Heart left ventricle (tissue), 16 donors: ENCODE data around the gene ATP9B. TPM values are rescaled to one million over a fixed set of nuclear protein-coding genes. Genes with fewer than 3 reads are reported as not detected.
"Not testable (repeated sequence)": the region's sequence is repeated elsewhere in the genome, so short reads cannot be mapped to it uniquely, and the experiment has no call there.

ENCODE experiments used
- ATAC-seq, 4 donors: fragments of 200-7000 bp; cut with Tn5 transposase; one replicate each; pipeline ENCODE4 v1.9.1; 2020 to 2022; ENCODE audit warnings: moderate library complexity in 4 of 4, mild to moderate bottlenecking in 3 of 4, moderate number of reproducible peaks in 1 of 4
- DNase-seq, 5 donors: peaks; one replicate each; pipeline ENCODE4 v3.0.0-alpha.2; 2020
- H3K27ac ChIP-seq, 12 donors: fragments of 200-600 bp; sonication (generic) in 4 of 12; one replicate each; pipeline versions ENCODE4 v1.5.0 to v1.8.0; 2016 to 2022; ENCODE audit warnings: mild to moderate bottlenecking in 2 of 12
- H3K27me3 ChIP-seq, 9 donors: fragments of 200-600 bp; sonication (generic) in 2 of 9; one replicate each; pipeline versions ENCODE4 v1.5.1 to v1.8.0; 2016 to 2022; ENCODE audit warnings: mild to moderate bottlenecking in 3 of 9
- H3K36me3 ChIP-seq, 9 donors: fragments of 200-600 bp; sonication (generic) in 2 of 9; one replicate each; pipeline versions ENCODE4 v1.5.0 to v1.8.0; 2018 to 2022; ENCODE audit warnings: mild to moderate bottlenecking in 2 of 9
- H3K4me1 ChIP-seq, 12 donors: fragments of 200-600 bp; sonication (generic) in 4 of 12; one replicate each; pipeline versions ENCODE4 v1.5.0 to v1.8.0; 2016 to 2022; ENCODE audit warnings: mild to moderate bottlenecking in 3 of 12
- H3K4me3 ChIP-seq, 12 donors: fragments of 200-600 bp; sonication (generic) in 4 of 12; one replicate each; pipeline versions ENCODE4 v1.5.0 to v1.8.0; 2017 to 2022; ENCODE audit warnings: mild to moderate bottlenecking in 9 of 12, moderate library complexity in 4 of 12
- H3K9me3 ChIP-seq, 12 donors: fragments of 200-600 bp; sonication (generic) in 4 of 12; one replicate each; pipeline versions ENCODE4 v1.5.0 to v1.8.0; 2016 to 2022; ENCODE audit warnings: mild to moderate bottlenecking in 1 of 12
- CTCF ChIP-seq, 12 donors: fragments of 200-600 bp; sonication (generic) in 4 of 12; IDR thresholded peaks; one replicate each; pipeline versions ENCODE4 v1.5.0 to v1.8.0; 2018 to 2022; ENCODE audit warnings: antibody characterized with exemption in 12 of 12, mild to moderate bottlenecking in 5 of 12
- POLR2A ChIP-seq, 2 donors: fragments of 450-650 bp; IDR thresholded peaks; one replicate each; pipeline ENCODE4 v1.6.1; 2017; ENCODE audit warnings: antibody characterized with exemption in 2 of 2, mild to moderate bottlenecking in 2 of 2, moderate library complexity in 2 of 2
- WGBS, 4 donors: extraction: QIAGEN DNeasy Blood & Tissue Kit in 2 of 4; methylation state at CpG; one replicate each; pipeline versions ENCODE4 v1.1.5 to v1.1.7; 2013 to 2018; 5-methylcytosine and 5-hydroxymethylcytosine counted together
- intact Hi-C, 10 donors: fragments of 100-400 bp; cut with DNase I; formaldehyde crosslinking; loops; one replicate each; pipeline versions ENCODE4 v1.11.1 to v1.14.2; 2022
- polyA plus RNA-seq, 2 donors: library from polyadenylated mRNA; stranded (reverse); fragments of 200-250 nt; gene quantifications; one replicate each; pipeline ENCODE4 v1.2.3, GENCODE V29; 2013
- total RNA-seq, 9 donors: library from RNA; depleted of rRNA in 2 of 9; stranded (reverse); fragments of >200 nt in 2 of 9; fragmentation: NEBNext Ultra II Directional in 3 of 9; extraction: Animal tissue kit (Norgen Biotek cat#: 25700) in 3 of 9; gene quantifications; one replicate each; pipeline versions ENCODE4 v1.1.0 to v1.2.4, GENCODE V29; 2016 to 2023
- donor health status: ischemic (EF 13 %, LVEDD 7.1; RV severe dilation, severe dysfunction).
- donor health status: healthy with polysubstance abuse.
- donor health status: DM: no; HTN: yes; CAD: no.
- donor health status: DM: no; HTN: no; CAD: no.
- donor health status: ischemic (EF 25% LVEDD 6.9; RV normal size, moderate dysfunction).
- donor health status: ischemic (EF 25% LVEDD 5.7; RV mildly dilated, moderate dysfunction).
- donor health status: healthy.
- donor health status: DM: yes; HTN: yes; CAD: no.
- donor health status: ischemic (EF 35%, LVEDD 5.7; RV mildly dilated, moderate dysfunction).
- donor health status: nonischemic (EF 11% LVEDD 7.7; RV severe dilation, severe dysfunction).
- donor health status: DM: yes; HTN: yes; CAD: no.
- donor health status: PGD.
- donor health status: ischemic (EF 29% LVEDD 5.4; RV normal size, mild dysfunction).
- donor health status: nonischemic (EF 23%, LVEDD 6.1; RV moderate dilation, normal function).

The ATP9B gene
- total and polyA plus RNA-seq, 11 donors, result 7.4 to 23.9 (median 12.8) TPM

- H3K27me3 ChIP-seq, result no peaks in the 10 kb centered on the region
- H3K36me3 ChIP-seq, result peaks cover 0 to 39% (median 24%) of the 10 kb centered on the region in 9 donors
- no peak for TF ChIP-seq POLR2A (IDR thresholded peaks at IDR 0.05)
- no peak for TF ChIP-seq CTCF (IDR thresholded peaks at IDR 0.05)
- no peak for ATAC-seq
- WGBS, 4 donors, result 89 to 95% (median 92%) methylated on average over 10 of the region's 10 CpGs
- peaks cover 0 to 8% (median 4%) of the 10 kb centered on the region in 12 donors for H3K4me1 ChIP-seq
- DNase-seq, result peak in 1 of 5 donors; percentile 8
- intact Hi-C loops, result loop anchor here in 1 of 10 donors (10.0 kb wide), 1 partner anchor 539 kb away; no protein-coding TSS in a partner anchor
- no peaks in the 10 kb centered on the region for H3K9me3 ChIP-seq
- no peak overlapping the region for H3K4me3 ChIP-seq
- no peak overlapping the region for H3K27ac ChIP-seq
Measured at GRCh38 chr18:79375441-79376154, 306.4 kb downstream of the ATP9B start.

- WGBS, 4 donors, result 79 to 97% (median 94%) methylated on average over 12 of the region's 12 CpGs
- not testable (repeated sequence) for H3K27me3 ChIP-seq, ATAC-seq, H3K27ac ChIP-seq, H3K4me3 ChIP-seq, H3K4me1 ChIP-seq, H3K9me3 ChIP-seq
- DNase-seq, result peak in 1 of 5 donors; percentile 10
- intact Hi-C loops, result loop anchor here in 1 of 10 donors (10.0 kb wide), 1 partner anchor 538 kb away; no protein-coding TSS in a partner anchor
- H3K36me3 ChIP-seq, result peaks cover 0 to 39% (median 23%) of the 10 kb centered on the region in 9 donors
Measured at GRCh38 chr18:79376661-79377060, 307.5 kb downstream of the ATP9B start.

- peak in 2 of 5 donors; percentile 13 to 61 for DNase-seq
- no peak for TF ChIP-seq CTCF (IDR thresholded peaks at IDR 0.05)
- TF ChIP-seq POLR2A (IDR thresholded peaks at IDR 0.05), result no peak
- Histone ChIP-seq H3K36me3 (peaks cover 0 to 39% (median 23%) of the 10 kb centered on the region in 9 donors), H3K27me3 (no peaks in the 10 kb centered on the region), H3K4me1 (peaks cover 0 to 8% (median 4%) of the 10 kb centered on the region in 12 donors), H3K4me3 (no peak overlapping the region), H3K9me3 (no peaks in the 10 kb centered on the region), H3K27ac (no peak overlapping the region)
- intact Hi-C loops, result loop anchor here in 1 of 10 donors (10.0 kb wide), 1 partner anchor 537 kb away; no protein-coding TSS in a partner anchor
- no peak for ATAC-seq
- WGBS, 4 donors, result 86 to 92% (median 89%) methylated on average over 14 to 19 of the region's 19 CpGs
Measured at GRCh38 chr18:79377187-79377891, 308.1 kb downstream of the ATP9B start.

GRCh38 chr18:79378536-79379250, 309.5 kb downstream of the ATP9B start:
- Histone ChIP-seq H3K36me3 (peaks cover 0 to 37% (median 23%) of the 10 kb centered on the region in 9 donors), H3K9me3 (no peaks in the 10 kb centered on the region), H3K27me3 (no peaks in the 10 kb centered on the region), H3K4me1 (peaks cover 0 to 8% (median 4%) of the 10 kb centered on the region in 12 donors), H3K27ac (no peak overlapping the region), H3K4me3 (no peak overlapping the region)
- ATAC-seq (peak; percentile 54 to 86 (median 78)), DNase-seq (peak; percentile 76 to 89 (median 82))
- intact Hi-C loops, result loop anchor here in 8 of 10 donors (1.0 to 10.0 kb wide), 4 partner anchors 150 to 536 kb away; no protein-coding TSS in a partner anchor
- TF ChIP-seq POLR2A (IDR thresholded peaks at IDR 0.05) (no peak), CTCF (IDR thresholded peaks at IDR 0.05) (peak; percentile 93 to 99 (median 97))
- WGBS, 4 donors, result 42 to 54% (median 43%) methylated on average over 33 to 48 of the region's 48 CpGs
